Astrocyte of the spinal cord (primary cell): ENCODE measurements around the gene SECISBP2L.

Experiments
- DNase-seq: peaks from one replicate; pipeline ENCODE4 v3.0.0; 2011; ENCODE audit warnings: low read depth, low spot score
- H3K4me3 ChIP-seq: 2 replicates; pipeline ENCODE4 v1.5.1; 2011; ENCODE audit warnings: low read depth, mild to moderate bottlenecking, low read length, moderate library complexity
- CTCF ChIP-seq: IDR thresholded peaks from 2 replicates; pipeline ENCODE4 v1.5.1; 2012; ENCODE audit warnings: low read depth, mild to moderate bottlenecking, low read length, inconsistent platforms
- in situ Hi-C: cut with HindIII; loops from 2 replicates; pipeline ENCODE4 v1.10.0; 2017; ENCODE audit warnings: low sequenced_read_pairs

SECISBP2L gene, protein sequence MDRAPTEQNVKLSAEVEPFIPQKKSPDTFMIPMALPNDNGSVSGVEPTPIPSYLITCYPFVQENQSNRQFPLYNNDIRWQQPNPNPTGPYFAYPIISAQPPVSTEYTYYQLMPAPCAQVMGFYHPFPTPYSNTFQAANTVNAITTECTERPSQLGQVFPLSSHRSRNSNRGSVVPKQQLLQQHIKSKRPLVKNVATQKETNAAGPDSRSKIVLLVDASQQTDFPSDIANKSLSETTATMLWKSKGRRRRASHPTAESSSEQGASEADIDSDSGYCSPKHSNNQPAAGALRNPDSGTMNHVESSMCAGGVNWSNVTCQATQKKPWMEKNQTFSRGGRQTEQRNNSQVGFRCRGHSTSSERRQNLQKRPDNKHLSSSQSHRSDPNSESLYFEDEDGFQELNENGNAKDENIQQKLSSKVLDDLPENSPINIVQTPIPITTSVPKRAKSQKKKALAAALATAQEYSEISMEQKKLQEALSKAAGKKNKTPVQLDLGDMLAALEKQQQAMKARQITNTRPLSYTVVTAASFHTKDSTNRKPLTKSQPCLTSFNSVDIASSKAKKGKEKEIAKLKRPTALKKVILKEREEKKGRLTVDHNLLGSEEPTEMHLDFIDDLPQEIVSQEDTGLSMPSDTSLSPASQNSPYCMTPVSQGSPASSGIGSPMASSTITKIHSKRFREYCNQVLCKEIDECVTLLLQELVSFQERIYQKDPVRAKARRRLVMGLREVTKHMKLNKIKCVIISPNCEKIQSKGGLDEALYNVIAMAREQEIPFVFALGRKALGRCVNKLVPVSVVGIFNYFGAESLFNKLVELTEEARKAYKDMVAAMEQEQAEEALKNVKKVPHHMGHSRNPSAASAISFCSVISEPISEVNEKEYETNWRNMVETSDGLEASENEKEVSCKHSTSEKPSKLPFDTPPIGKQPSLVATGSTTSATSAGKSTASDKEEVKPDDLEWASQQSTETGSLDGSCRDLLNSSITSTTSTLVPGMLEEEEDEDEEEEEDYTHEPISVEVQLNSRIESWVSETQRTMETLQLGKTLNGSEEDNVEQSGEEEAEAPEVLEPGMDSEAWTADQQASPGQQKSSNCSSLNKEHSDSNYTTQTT

GRCh38 chr15:49046220-49047102, at the start of gene SECISBP2L:
TSS of gene SECISBP2L (minus strand) at chr15:49046446. CDS start at chr15:49046299, 147 bp downstream.
- DNase-seq = peak; percentile 95
- peak; percentile 34 for TF ChIP-seq CTCF
- in situ Hi-C loops = no loop called here
- H3K4me3 ChIP-seq = peak within 1 kb of the TSS; percentile 74

GRCh38 chr15:49094923-49095322, 48.7 kb upstream of the SECISBP2L start:
- TF ChIP-seq CTCF = no peak
- DNase-seq = no peak
- no peak overlapping the region for H3K4me3 ChIP-seq
- in situ Hi-C loops = no loop called here

DNA sequence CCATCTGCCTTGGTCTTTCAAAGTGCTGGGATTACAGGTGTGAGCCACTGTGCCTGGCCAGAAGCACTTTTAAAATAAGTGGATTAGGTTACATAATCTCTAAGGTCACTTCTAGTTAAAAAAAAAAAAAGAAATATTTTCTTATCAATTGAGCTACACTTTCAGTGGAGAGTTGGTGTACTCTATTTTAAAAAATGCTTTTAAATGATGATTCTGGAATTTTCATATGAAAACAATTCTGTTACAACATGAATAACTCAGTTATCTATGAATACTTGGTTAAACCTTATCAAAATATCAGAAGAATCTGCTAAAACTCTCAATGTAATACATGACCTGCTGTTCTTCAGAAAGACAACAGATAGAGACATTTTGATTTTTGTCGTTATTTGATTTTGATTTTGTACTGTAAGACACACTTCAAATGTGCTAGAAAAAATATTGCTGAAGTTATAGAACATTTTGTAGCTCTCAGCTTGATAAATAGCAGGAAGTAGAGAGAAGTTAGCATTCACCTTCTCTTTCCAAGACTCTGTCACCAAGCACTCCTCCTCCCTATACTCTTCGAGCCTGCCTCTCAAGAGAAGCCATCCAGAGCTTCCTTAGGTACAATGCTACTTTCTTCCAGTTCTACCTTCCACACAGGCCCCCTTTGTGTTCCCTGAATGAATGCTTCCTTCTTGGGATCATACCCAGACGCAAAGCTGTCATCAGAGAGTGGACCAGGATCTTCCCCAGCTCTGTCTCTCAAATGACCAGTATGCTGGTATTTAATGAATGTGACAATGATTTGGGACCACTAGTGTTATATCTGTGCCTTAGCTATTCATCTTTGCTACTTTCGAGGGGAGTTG, 47.2 kb upstream of the SECISBP2L start:
- in situ Hi-C loops = no loop called here
- H3K4me3 ChIP-seq = no peak overlapping the region
- TF ChIP-seq CTCF = no peak
- DNase-seq = no peak

GRCh38 chr15:49088996-49089395, 42.8 kb upstream of the SECISBP2L start:
- TF ChIP-seq CTCF = no peak
- no peak for DNase-seq
- in situ Hi-C loops = no loop called here
- no peak overlapping the region for H3K4me3 ChIP-seq

- TF ChIP-seq CTCF = no peak
- no peak overlapping the region for H3K4me3 ChIP-seq
- DNase-seq = no peak
- in situ Hi-C loops = no loop called here
Observed at GRCh38 chr15:49085696-49086459, 39.6 kb upstream of the SECISBP2L start.
